Esophagus squamous epithelium (tissue), 4 donors: ENCODE measurements around the gene FNDC4.
"Not testable (repeated sequence)": the region's sequence is repeated elsewhere in the genome, so short reads cannot be mapped to it uniquely, and the experiment has no call there.

Experiments
- CTCF ChIP-seq, 6 experiments: fragments of 450-650 bp in 4 of 6; fragments of 200-600 bp in 2 of 6; sonication (generic) in 2 of 6; IDR thresholded peaks; one replicate each; pipeline ENCODE4 v1.5.1; 2016 to 2019; ENCODE audit warnings: antibody characterized with exemption in 6 of 6, mild to moderate bottlenecking in 4 of 6, moderate library complexity in 4 of 6
- POLR2A ChIP-seq, 4 donors: fragments of 450-650 bp; IDR thresholded peaks; one replicate each; pipeline ENCODE4 v1.6.1; 2017; ENCODE audit warnings: antibody characterized with exemption in 4 of 4, mild to moderate bottlenecking in 4 of 4, moderate library complexity in 3 of 4

- not testable (repeated sequence) for TF ChIP-seq CTCF, POLR2A (IDR thresholded peaks at IDR 0.05)
Observed at GRCh38 chr2:27538839-27539450, 43.9 kb upstream of the FNDC4 start.
